Ecto neural progenitor cell (in vitro differentiated cells): ENCODE data around the gene CLSTN2.

Experiments
- DNase-seq: peaks from one replicate; pipeline ENCODE4 v3.0.0-alpha.2; 2018; ENCODE audit warnings: low spot score

Gene CLSTN2

GRCh38 chr3:140187656-140188221 lies 252.8 kb downstream of the CLSTN2 start:
- no peak for DNase-seq

GRCh38 chr3:140188285-140188684 lies 253.3 kb downstream of the CLSTN2 start:
- DNase-seq = no peak

GRCh38 chr3:140189267-140189666 lies 254.3 kb downstream of the CLSTN2 start:
- no peak for DNase-seq

- DNase-seq = no peak
Measured at GRCh38 chr3:140189976-140190375, 255.0 kb downstream of the CLSTN2 start.

- no peak for DNase-seq
Measured at GRCh38 chr3:140196970-140197369, 262.0 kb downstream of the CLSTN2 start.

- DNase-seq = no peak
Measured at GRCh38 chr3:140198242-140198641, 263.3 kb downstream of the CLSTN2 start.

GRCh38 chr3:140199008-140199407 lies 264.0 kb downstream of the CLSTN2 start:
- DNase-seq = no peak

GRCh38 chr3:140199743-140200142 lies 264.8 kb downstream of the CLSTN2 start:
- no peak for DNase-seq

- no peak for DNase-seq
Measured at GRCh38 chr3:140203510-140203909, 268.5 kb downstream of the CLSTN2 start.

GRCh38 chr3:140204271-140204984 lies 269.4 kb downstream of the CLSTN2 start:
- no peak for DNase-seq

GRCh38 chr3:140205598-140205997 lies 270.6 kb downstream of the CLSTN2 start:
- no peak for DNase-seq

GRCh38 chr3:140206196-140207040 lies 271.4 kb downstream of the CLSTN2 start:
- peak; percentile 53 for DNase-seq

- no peak for DNase-seq
Measured at GRCh38 chr3:140207541-140207940, 272.6 kb downstream of the CLSTN2 start.

GRCh38 chr3:140216249-140216648 lies 281.3 kb downstream of the CLSTN2 start:
- no peak for DNase-seq

- DNase-seq = no peak
Measured at GRCh38 chr3:140219291-140219690, 284.3 kb downstream of the CLSTN2 start.

- no peak for DNase-seq
Measured at GRCh38 chr3:140219923-140220452, 285.0 kb downstream of the CLSTN2 start.

GRCh38 chr3:140223197-140223596 lies 288.2 kb downstream of the CLSTN2 start:
- DNase-seq = no peak

GRCh38 chr3:140223631-140224030 lies 288.6 kb downstream of the CLSTN2 start:
- DNase-seq = no peak

GRCh38 chr3:140224307-140224706 lies 289.3 kb downstream of the CLSTN2 start:
- no peak for DNase-seq

GRCh38 chr3:140225996-140226395 lies 291.0 kb downstream of the CLSTN2 start:
- DNase-seq = no peak

- no peak for DNase-seq
Measured at GRCh38 chr3:140233702-140234101, 298.7 kb downstream of the CLSTN2 start.

GRCh38 chr3:140234256-140234655 lies 299.3 kb downstream of the CLSTN2 start:
- DNase-seq = no peak
